Fibroblast of lung (primary cell): ENCODE measurements around the gene ARR3. TPM values are rescaled to one million over a fixed set of nuclear protein-coding genes. Genes with fewer than 3 reads are reported as not detected.

Experiments
- DNase-seq, 2 donors: peaks; one replicate each; pipeline versions ENCODE4 v3.0.0 to v3.0.0-alpha.2; 2010; ENCODE audit warnings: low read depth in 2 of 2
- H2AFZ ChIP-seq: 2 replicates; pipeline ENCODE4 v1.5.1; 2012; ENCODE audit warnings: low read length, control low read depth, inconsistent platforms
- H3K27ac ChIP-seq: 2 replicates; pipeline ENCODE4 v1.5.1; 2011; ENCODE audit warnings: low read length, control low read depth; ENCODE audit not compliant: insufficient read depth
- H3K27me3 ChIP-seq: 2 replicates; pipeline ENCODE4 v1.5.1; 2011; ENCODE audit warnings: mild to moderate bottlenecking, low read length; ENCODE audit not compliant: control insufficient read depth, insufficient read depth
- H3K36me3 ChIP-seq: 2 replicates; pipeline ENCODE4 v1.5.1; 2011; ENCODE audit warnings: low read length; ENCODE audit not compliant: control insufficient read depth, insufficient read depth
- H3K4me1 ChIP-seq: 2 replicates; pipeline ENCODE4 v1.5.1; 2011; ENCODE audit warnings: low read length; ENCODE audit not compliant: control insufficient read depth, insufficient read depth; ENCODE audit errors: extremely low read depth
- H3K4me2 ChIP-seq: 2 replicates; pipeline ENCODE4 v1.5.1; 2011; ENCODE audit warnings: low read length, control low read depth; ENCODE audit not compliant: insufficient read depth; ENCODE audit errors: extremely low read depth
- H3K4me3 ChIP-seq, 4 experiments: fragments of 200-600 bp in 1 of 4; sonication (generic) in 1 of 4; replicated peaks in 1 of 4; 2 replicates each; pipeline ENCODE4 v1.5.1; 2011 to 2016; ENCODE audit warnings: low read length in 4 of 4, low read depth in 3 of 4, mild to moderate bottlenecking in 3 of 4, control low read depth in 2 of 4, inconsistent platforms in 1 of 4, mixed read lengths in 1 of 4; ENCODE audit not compliant: insufficient read depth in 1 of 4; ENCODE audit errors: control extremely low read depth in 1 of 4
- H3K79me2 ChIP-seq: 2 replicates; pipeline ENCODE4 v1.5.1; 2012; ENCODE audit warnings: mild to moderate bottlenecking, low read length, inconsistent platforms; ENCODE audit not compliant: control insufficient read depth, insufficient read depth
- H3K9ac ChIP-seq: 2 replicates; pipeline ENCODE4 v1.5.1; 2011; ENCODE audit warnings: mild to moderate bottlenecking, low read length, control low read depth; ENCODE audit not compliant: insufficient read depth
- H3K9me3 ChIP-seq: 2 replicates; pipeline ENCODE4 v1.5.1; 2012; ENCODE audit warnings: low read depth, low read length; ENCODE audit not compliant: control insufficient read depth, insufficient read depth
- H4K20me1 ChIP-seq: 2 replicates; pipeline ENCODE4 v1.5.1; 2011; ENCODE audit warnings: low read length; ENCODE audit not compliant: control insufficient read depth, insufficient read depth; ENCODE audit errors: extremely low read depth
- EZH2 ChIP-seq: IDR thresholded peaks from 2 replicates; pipeline ENCODE4 v1.5.1; 2012; ENCODE audit warnings: low read length, control low read depth, mild to moderate bottlenecking; ENCODE audit errors: missing control alignments
- polyA minus RNA-seq: library from RNA; depleted of rRNA, polyadenylated mRNA; stranded (reverse); fragments of >200 nt; gene quantifications from 2 replicates; pipeline ENCODE4 v1.2.3, GENCODE V29; 2011; ENCODE audit warnings: low replicate concordance
- polyA plus RNA-seq, 2 donors: library from polyadenylated mRNA; depleted of rRNA in 1 of 2; stranded (reverse) in 1 of 2; unstranded in 1 of 2; fragments of >200 nt; gene quantifications; 2 replicates each; pipeline ENCODE4 v1.2.1, GENCODE V29; 2011 to 2012; ENCODE audit warnings: missing spikeins in 1 of 2
- total RNA-seq: library from RNA; depleted of rRNA; stranded (reverse); fragments of >200 nt; gene quantifications from 2 replicates; pipeline ENCODE4 v1.2.1, GENCODE V29; 2014
- TF ChIP-seq, protein P1 (sequence below), 2 donors: IDR thresholded peaks in 1 of 2; conservative IDR thresholded peaks in 1 of 2; 1 replicate in 1 of 2; 2 replicates in 1 of 2; pipeline ENCODE4 v1.5.1; 2011 to 2012; ENCODE audit warnings: low read length in 2 of 2, control low read depth in 1 of 2, inconsistent platforms in 1 of 2, low read depth in 1 of 2, mild to moderate bottlenecking in 1 of 2

Gene ARR3
- total RNA-seq (not detected in 2 replicates), polyA plus RNA-seq (not detected in 2 replicates), polyA minus RNA-seq (not detected in 2 replicates)
- polyA plus RNA-seq (2012): not detected in 2 replicates

- H3K36me3 ChIP-seq: no peaks in the 10 kb centered on the region
- no peak within 1 kb of the TSS for H3K9ac ChIP-seq
- H3K27ac ChIP-seq: no peak within 1 kb of the TSS
- TF ChIP-seq, protein P1, sequence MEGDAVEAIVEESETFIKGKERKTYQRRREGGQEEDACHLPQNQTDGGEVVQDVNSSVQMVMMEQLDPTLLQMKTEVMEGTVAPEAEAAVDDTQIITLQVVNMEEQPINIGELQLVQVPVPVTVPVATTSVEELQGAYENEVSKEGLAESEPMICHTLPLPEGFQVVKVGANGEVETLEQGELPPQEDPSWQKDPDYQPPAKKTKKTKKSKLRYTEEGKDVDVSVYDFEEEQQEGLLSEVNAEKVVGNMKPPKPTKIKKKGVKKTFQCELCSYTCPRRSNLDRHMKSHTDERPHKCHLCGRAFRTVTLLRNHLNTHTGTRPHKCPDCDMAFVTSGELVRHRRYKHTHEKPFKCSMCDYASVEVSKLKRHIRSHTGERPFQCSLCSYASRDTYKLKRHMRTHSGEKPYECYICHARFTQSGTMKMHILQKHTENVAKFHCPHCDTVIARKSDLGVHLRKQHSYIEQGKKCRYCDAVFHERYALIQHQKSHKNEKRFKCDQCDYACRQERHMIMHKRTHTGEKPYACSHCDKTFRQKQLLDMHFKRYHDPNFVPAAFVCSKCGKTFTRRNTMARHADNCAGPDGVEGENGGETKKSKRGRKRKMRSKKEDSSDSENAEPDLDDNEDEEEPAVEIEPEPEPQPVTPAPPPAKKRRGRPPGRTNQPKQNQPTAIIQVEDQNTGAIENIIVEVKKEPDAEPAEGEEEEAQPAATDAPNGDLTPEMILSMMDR (conservative IDR thresholded peaks at IDR 0.05 in 1 of 2, IDR thresholded peaks at IDR 0.05 in 1 of 2; ENCODE audit: low read depth in 1 of 2, low read length in 2 of 2): no peak
- TF ChIP-seq EZH2: no peak
- H3K4me2 ChIP-seq: no peak within 1 kb of the TSS
- DNase-seq: no peak
- H3K4me1 ChIP-seq: no peaks in the 10 kb centered on the region
- no peak within 1 kb of the TSS for H3K4me3 ChIP-seq
- H4K20me1 ChIP-seq: no peaks in the 10 kb centered on the region
- no peaks in the 10 kb centered on the region for H3K27me3 ChIP-seq
- no peaks in the 10 kb centered on the region for H3K9me3 ChIP-seq
- no peaks in the 10 kb centered on the region for H3K79me2 ChIP-seq
- H2AFZ ChIP-seq: no peak within 1 kb of the TSS
Observed at GRCh38 chrX:70268034-70268433, at the start of gene ARR3. Gene ARR3, plus strand, starts transcription at chrX:70268334. Its CDS starts 1,052 bp downstream, at chrX:70269386.

DNA sequence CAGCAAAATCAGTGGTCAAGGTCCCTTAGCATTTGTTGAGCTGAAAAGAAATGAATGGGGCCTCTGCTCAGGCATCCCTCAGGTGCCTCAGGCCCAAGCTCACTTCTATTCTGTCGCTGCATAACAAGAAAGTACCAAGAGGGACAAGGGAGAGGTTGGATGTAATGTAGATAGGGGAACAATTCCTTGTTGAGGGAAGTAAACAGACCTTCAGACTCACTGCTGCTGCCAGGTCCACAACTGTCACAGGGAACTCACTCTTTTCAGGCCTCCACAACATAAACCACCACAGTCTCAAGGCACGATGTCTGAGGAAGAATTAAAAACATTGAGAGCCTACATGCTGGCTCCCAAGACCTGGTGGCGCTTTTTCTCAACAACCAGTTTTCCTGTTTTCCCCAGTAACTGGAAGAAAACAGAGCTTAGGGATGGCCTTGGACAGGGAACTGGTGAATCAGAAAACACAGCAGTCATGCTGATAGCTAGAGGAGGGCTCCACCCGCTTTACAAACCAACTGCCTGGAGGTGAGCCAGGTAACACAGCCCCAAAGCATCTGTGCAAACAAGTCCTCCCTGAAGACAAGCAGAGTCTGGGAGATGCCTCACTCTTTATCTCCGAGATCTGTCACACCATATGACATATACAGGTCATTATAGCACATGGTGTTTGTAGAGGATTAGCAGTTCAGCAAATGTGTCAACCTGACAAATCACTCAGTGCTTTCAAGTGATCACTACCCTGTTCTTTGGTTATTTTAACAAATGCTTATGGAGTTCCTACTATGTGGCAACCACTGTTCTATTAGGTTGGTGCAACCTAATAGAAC is 48.0 kb upstream of the ARR3 start:
- no peak overlapping the region for H3K27ac ChIP-seq
- no peak overlapping the region for H2AFZ ChIP-seq
- TF ChIP-seq, protein P1 (conservative IDR thresholded peaks at IDR 0.05 in 1 of 2, IDR thresholded peaks at IDR 0.05 in 1 of 2; ENCODE audit: low read depth in 1 of 2, low read length in 2 of 2): no peak
- TF ChIP-seq EZH2: no peak
- H3K27me3 ChIP-seq: no peaks in the 10 kb centered on the region
- H3K9ac ChIP-seq: no peak overlapping the region
- H3K4me2 ChIP-seq: no peak overlapping the region
- peak; percentile 23 to 73 for DNase-seq
- H3K36me3 ChIP-seq: no peaks in the 10 kb centered on the region
- no peaks in the 10 kb centered on the region for H3K4me1 ChIP-seq
- no peaks in the 10 kb centered on the region for H4K20me1 ChIP-seq
- H3K4me3 ChIP-seq: no peak overlapping the region
- H3K9me3 ChIP-seq: no peaks in the 10 kb centered on the region
- no peaks in the 10 kb centered on the region for H3K79me2 ChIP-seq

DNA sequence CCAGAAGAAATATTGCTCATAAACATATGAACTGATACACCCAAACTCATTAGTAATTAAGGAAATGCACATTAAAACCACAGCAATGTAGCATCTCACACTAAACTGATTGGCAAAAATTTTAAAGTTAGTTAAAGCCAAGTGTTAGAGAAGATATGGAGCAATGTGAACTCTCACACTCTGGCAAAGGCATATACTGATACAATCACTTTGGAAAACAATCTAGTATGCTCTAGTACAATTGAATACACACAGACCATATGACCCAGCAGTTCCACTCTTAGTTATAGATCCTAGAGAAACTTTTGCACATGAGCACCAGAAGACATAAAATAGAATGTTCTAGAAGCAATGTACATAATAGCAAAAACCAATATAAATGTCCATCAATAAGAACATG is 42.1 kb upstream of the ARR3 start:
- no peak for DNase-seq
- Histone ChIP-seq H3K27ac (no peak overlapping the region), H2AFZ (no peak overlapping the region), H3K4me1 (no peaks in the 10 kb centered on the region), H4K20me1 (no peaks in the 10 kb centered on the region), H3K79me2 (no peaks in the 10 kb centered on the region), H3K4me2 (no peak overlapping the region), H3K9ac (no peak overlapping the region), H3K27me3 (no peaks in the 10 kb centered on the region), H3K9me3 (no peaks in the 10 kb centered on the region), H3K36me3 (no peaks in the 10 kb centered on the region), H3K4me3 (no peak overlapping the region)
- no peak for TF ChIP-seq EZH2
- TF ChIP-seq, protein P1 (conservative IDR thresholded peaks at IDR 0.05 in 1 of 2, IDR thresholded peaks at IDR 0.05 in 1 of 2; ENCODE audit: low read depth in 1 of 2, low read length in 2 of 2): no peak
